ENCODE results near the gene TBC1D22A. TPM values are rescaled to one million over a fixed set of nuclear protein-coding genes. Genes with fewer than 3 reads are reported as not detected.

TBC1D22A gene
- total RNA-seq, 1 experiment from 2014 or later = 20.9 TPM

DNA sequence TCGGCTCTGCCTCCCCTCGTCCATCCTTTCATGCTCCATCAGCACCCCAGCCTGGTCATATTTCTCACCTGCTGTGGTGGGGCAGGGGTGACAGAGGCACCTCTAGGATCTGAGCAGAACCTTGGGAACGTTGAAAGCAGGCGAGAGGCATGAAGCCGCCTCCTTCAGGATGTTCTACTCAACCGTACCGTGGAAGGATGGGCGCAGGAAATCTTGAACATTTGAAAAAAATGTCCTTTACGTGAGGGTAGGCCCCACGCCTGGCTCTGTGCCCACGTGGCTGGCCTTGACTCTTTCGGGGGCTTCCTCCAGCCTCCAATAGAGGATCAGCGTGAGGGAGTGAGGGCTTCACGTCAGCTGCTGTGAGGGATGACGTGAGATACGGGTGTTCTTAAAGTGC lies 90.7 kb downstream of the TBC1D22A start:
- POLR2A ChIA-PET = no interaction called here
- peaks cover under 1% of the 10 kb centered on the region; the same call in 1 of the 2 replicates for H3K79me2 ChIP-seq (ENCODE audit: insufficient read depth, low read length)
- CTCF ChIA-PET = no interaction called here

DNA sequence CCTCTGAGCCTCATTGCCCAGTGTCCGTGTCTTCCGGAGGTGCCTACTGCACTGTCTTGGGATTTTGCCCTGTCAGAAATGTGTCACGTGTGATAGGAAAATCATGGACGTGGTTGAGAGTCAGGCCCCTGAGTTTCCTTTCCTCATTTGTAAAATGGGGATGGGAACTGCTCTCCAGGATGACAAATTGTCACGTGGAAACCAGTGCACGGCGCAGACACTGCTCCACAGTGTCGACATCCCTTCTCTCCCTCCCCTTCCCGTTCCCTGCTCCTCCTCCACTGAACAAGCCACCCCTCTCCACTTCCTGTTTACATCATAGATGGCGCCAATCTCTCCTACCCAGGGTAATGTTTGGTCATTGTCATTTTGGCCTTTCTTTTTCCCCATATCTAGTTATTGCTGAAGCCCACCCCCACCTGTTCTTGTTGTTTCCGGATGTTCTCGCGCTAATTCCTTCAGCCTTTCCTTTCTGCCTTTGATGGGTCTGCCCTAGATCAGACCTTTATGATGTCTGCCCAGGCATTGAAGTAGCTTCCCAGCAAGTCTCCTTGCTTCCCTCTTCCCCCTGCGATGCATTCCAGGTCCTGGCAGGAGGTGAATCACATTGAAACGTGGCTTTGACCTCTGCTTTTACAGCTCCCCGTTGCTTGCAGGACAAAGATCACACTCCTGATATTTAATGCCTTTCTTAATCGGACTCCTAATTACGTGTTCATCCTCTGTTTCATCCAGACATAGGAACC lies 91.8 kb downstream of the TBC1D22A start:
- Histone ChIP-seq H3K9ac (ENCODE audit: low read length) (no peak overlapping the region), H3K27me3 (ENCODE audit: insufficient read depth, low read length) (no peaks in the 10 kb centered on the region), H4K20me1 (ENCODE audit: insufficient read depth) (no peaks in the 10 kb centered on the region), H3K79me2 (ENCODE audit: insufficient read depth, low read length) (peaks cover 4% of the 10 kb centered on the region; the same call in 1 of the 2 replicates), H3K27ac (ENCODE audit: low read depth, low read length) (no peak overlapping the region), H3K4me1 (ENCODE audit: control insufficient read depth in 1 of 2, insufficient read depth in 2 of 2, low read length in 2 of 2) (peaks cover 0 to 5% of the 10 kb centered on the region in 2 experiments; a peak in 2 of 4 replicates), H3K4me2 (ENCODE audit: low read length) (no peak overlapping the region), H3K9me2 (ENCODE audit: insufficient read depth) (no peaks in the 10 kb centered on the region), H2AFZ (ENCODE audit: low read depth, low read length, poor library complexity, severe bottlenecking) (no peak overlapping the region), H3K4me3 (replicated peaks in 1 of 2; ENCODE audit: low read depth in 1 of 2, low read length in 2 of 2) (no peak overlapping the region), H3K9me3 (ENCODE audit: control insufficient read depth in 1 of 2, insufficient read depth in 1 of 2, low read depth in 1 of 2, low read length in 2 of 2) (no peaks in the 10 kb centered on the region), H3K36me3 (ENCODE audit: control insufficient read depth in 1 of 2, insufficient read depth in 2 of 2, low read length in 2 of 2) (no peaks in the 10 kb centered on the region)
- BruUV-seq (replicated peaks) = no TSS peak
- ChIA-PET CTCF (no interaction called here), RAD21 (ENCODE audit: low non-redundant PET in 1 of 2, low total read pairs in 2 of 2, uncharacterized antibody in 2 of 2, unreplicated experiment in 2 of 2) (interaction anchor here in 1 of 2 experiments (0.5 kb wide), 1 partner anchor 336 kb away, joined by 5 read pairs; no protein-coding TSS in a partner anchor), POLR2A (no interaction called here)
- no peak for ATAC-seq
- TF ChIP-seq POLR2AphosphoS5 (IDR thresholded peaks at IDR 0.05; ENCODE audit: low read depth, low read length) (no peak), JUND (IDR thresholded peaks at IDR 0.05) (no peak), CEBPB (IDR thresholded peaks at IDR 0.05; ENCODE audit: low read depth) (no peak), FOSL1 (IDR thresholded peaks at IDR 0.05; ENCODE audit: low read depth) (no peak), REST (IDR thresholded peaks at IDR 0.05; ENCODE audit: low read depth) (no peak), ATF3 (IDR thresholded peaks at IDR 0.05) (no peak), SRF (IDR thresholded peaks at IDR 0.05; ENCODE audit: low read depth) (no peak), CBX3 (IDR thresholded peaks at IDR 0.05; ENCODE audit: low read depth) (no peak), ZFX (IDR thresholded peaks at IDR 0.05) (no peak)
- TF ChIP-seq, protein P1, sequence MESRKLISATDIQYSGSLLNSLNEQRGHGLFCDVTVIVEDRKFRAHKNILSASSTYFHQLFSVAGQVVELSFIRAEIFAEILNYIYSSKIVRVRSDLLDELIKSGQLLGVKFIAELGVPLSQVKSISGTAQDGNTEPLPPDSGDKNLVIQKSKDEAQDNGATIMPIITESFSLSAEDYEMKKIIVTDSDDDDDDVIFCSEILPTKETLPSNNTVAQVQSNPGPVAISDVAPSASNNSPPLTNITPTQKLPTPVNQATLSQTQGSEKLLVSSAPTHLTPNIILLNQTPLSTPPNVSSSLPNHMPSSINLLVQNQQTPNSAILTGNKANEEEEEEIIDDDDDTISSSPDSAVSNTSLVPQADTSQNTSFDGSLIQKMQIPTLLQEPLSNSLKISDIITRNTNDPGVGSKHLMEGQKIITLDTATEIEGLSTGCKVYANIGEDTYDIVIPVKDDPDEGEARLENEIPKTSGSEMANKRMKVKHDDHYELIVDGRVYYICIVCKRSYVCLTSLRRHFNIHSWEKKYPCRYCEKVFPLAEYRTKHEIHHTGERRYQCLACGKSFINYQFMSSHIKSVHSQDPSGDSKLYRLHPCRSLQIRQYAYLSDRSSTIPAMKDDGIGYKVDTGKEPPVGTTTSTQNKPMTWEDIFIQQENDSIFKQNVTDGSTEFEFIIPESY (IDR thresholded peaks at IDR 0.05; ENCODE audit: extremely low read depth, insufficient replicate concordance, low read length) = no peak
- intact Hi-C loops (cut with micrococcal nuclease) = no loop called here
- DNase-seq (ENCODE audit: low read depth, low spot score) = no peak

More for the DNA sequence above, 90.7 kb downstream of the TBC1D22A start:
- Histone ChIP-seq H3K4me1 (ENCODE audit: control insufficient read depth in 1 of 2, insufficient read depth in 2 of 2, low read length in 2 of 2) (peaks cover 0 to 5% of the 10 kb centered on the region in 2 experiments; a peak in 2 of 4 replicates), H3K4me2 (ENCODE audit: low read length) (no peak overlapping the region), H3K4me3 (replicated peaks in 1 of 2; ENCODE audit: low read depth in 1 of 2, low read length in 2 of 2) (no peak overlapping the region), H3K9me2 (ENCODE audit: insufficient read depth) (no peaks in the 10 kb centered on the region), H3K9ac (ENCODE audit: low read length) (no peak overlapping the region), H3K36me3 (ENCODE audit: control insufficient read depth in 1 of 2, insufficient read depth in 2 of 2, low read length in 2 of 2) (no peaks in the 10 kb centered on the region), H3K9me3 (ENCODE audit: control insufficient read depth in 1 of 2, insufficient read depth in 1 of 2, low read depth in 1 of 2, low read length in 2 of 2) (no peaks in the 10 kb centered on the region), H3K27me3 (ENCODE audit: insufficient read depth, low read length) (no peaks in the 10 kb centered on the region), H2AFZ (ENCODE audit: low read depth, low read length, poor library complexity, severe bottlenecking) (no peak overlapping the region), H3K27ac (ENCODE audit: low read depth, low read length) (no peak overlapping the region), H4K20me1 (ENCODE audit: insufficient read depth) (no peaks in the 10 kb centered on the region)
- no TSS peak for BruUV-seq (replicated peaks)
- no peak for ATAC-seq
- intact Hi-C loops (cut with micrococcal nuclease) = no loop called here
- TF ChIP-seq EZH2 (IDR thresholded peaks at IDR 0.05) = no peak
- TF ChIP-seq SIN3A (IDR thresholded peaks at IDR 0.05; ENCODE audit: low read depth) = no peak
- TF ChIP-seq FOSL1 (IDR thresholded peaks at IDR 0.05; ENCODE audit: low read depth) = no peak
- no peak for TF ChIP-seq YY1 (IDR thresholded peaks at IDR 0.05; ENCODE audit: extremely low read depth, insufficient replicate concordance, low read depth, low read length)
- TF ChIP-seq ATF3 (IDR thresholded peaks at IDR 0.05) = no peak
- DNase-seq (ENCODE audit: low read depth, low spot score) = no peak
- RAD21 ChIA-PET (ENCODE audit: low non-redundant PET in 1 of 2, low total read pairs in 2 of 2, uncharacterized antibody in 2 of 2, unreplicated experiment in 2 of 2) = no interaction called here
